A673 (cell line): Measurements from ENCODE around the gene SLC22A17.

Experiments
- EZH2 ChIP-seq: fragments of 200-600 bp; sonication (generic); IDR thresholded peaks from 2 replicates; pipeline ENCODE4 v1.6.1; 2017; ENCODE audit warnings: borderline replicate concordance, low read depth, mild to moderate bottlenecking, mixed read lengths, antibody characterized with exemption, low read length; ENCODE audit not compliant: poor library complexity, severe bottlenecking
- TF ChIP-seq, protein P1 (sequence below): fragments of 300-800, 200-600 bp; sonication (generic); conservative IDR thresholded peaks from 2 replicates; pipeline ENCODE4 v1.5.1; 2017; ENCODE audit warnings: low read depth, mild to moderate bottlenecking, antibody characterized with exemption, low read length, moderate library complexity, mixed read lengths

DNA sequence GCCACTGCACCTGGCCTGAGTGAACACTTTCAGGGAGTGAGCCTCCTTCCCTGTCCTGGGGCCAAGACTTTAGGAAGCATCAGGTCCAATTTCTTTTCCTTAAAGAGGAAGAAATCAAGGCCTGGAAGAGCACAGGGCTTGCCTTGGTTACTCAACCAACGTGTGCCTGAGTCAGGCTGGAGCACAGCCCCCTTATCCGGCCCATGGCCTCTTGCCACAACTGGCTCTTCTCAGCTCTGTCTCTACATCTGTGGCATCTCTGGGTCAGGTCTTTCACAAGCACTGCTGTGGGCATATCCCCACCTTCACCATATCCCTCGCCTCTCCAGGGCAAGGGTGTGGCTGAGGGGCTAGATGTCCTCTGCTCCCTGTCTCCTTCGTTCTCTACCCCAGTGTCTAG is 48.6 kb upstream of the SLC22A17 start:
- TF ChIP-seq, protein P1, sequence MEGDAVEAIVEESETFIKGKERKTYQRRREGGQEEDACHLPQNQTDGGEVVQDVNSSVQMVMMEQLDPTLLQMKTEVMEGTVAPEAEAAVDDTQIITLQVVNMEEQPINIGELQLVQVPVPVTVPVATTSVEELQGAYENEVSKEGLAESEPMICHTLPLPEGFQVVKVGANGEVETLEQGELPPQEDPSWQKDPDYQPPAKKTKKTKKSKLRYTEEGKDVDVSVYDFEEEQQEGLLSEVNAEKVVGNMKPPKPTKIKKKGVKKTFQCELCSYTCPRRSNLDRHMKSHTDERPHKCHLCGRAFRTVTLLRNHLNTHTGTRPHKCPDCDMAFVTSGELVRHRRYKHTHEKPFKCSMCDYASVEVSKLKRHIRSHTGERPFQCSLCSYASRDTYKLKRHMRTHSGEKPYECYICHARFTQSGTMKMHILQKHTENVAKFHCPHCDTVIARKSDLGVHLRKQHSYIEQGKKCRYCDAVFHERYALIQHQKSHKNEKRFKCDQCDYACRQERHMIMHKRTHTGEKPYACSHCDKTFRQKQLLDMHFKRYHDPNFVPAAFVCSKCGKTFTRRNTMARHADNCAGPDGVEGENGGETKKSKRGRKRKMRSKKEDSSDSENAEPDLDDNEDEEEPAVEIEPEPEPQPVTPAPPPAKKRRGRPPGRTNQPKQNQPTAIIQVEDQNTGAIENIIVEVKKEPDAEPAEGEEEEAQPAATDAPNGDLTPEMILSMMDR: no peak
- TF ChIP-seq EZH2: no peak
